ENCODE measurements around the gene DIPK1B.
"Not testable (repeated sequence)": the region's sequence is repeated elsewhere in the genome, so short reads cannot be mapped to it uniquely, and the experiment has no call there.

Gene DIPK1B

DNA sequence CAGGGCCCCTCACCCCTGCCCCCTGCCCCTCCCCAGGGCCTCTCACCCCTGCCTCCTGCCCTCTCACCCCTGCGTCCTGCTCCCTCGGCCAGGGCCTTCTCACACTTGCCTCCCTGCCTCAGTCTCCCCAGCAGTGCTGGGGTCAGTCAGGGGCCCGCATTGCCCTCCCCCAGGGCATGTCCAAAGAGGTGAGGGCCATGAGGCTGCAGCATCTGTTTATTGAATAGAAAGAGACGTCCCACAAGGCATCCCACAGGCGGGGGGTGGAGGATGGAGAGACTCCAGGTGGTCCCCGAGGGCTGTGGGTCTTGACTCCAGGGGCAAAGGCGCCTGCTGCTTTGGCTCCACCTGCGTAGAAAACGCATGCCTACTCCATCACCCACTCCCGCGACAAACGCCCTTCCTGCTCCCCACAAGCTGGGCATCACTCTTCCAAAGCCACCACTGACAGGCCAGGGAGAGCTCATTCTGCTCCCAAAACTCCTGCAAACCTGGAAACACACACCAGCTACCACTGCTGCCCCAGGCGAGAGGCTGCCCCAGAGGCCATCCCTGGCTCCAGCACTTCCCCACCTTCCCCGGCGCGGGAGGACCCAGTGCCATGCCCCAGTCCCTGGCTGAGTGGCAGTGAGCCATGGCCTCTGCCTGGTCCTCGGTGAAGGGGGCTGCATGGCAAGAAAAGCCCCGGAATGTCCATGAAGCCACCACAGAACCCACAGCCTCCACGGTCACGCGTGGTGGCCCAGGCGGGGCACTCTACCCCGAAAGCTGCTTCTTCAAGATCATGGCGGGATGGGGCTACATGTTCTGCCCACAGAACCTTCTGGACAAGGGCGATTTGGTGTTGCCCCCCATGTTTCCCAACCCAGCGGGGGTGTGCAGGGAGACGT is 47.3 kb downstream of the DIPK1B start:
- TF ChIP-seq, protein P1, sequence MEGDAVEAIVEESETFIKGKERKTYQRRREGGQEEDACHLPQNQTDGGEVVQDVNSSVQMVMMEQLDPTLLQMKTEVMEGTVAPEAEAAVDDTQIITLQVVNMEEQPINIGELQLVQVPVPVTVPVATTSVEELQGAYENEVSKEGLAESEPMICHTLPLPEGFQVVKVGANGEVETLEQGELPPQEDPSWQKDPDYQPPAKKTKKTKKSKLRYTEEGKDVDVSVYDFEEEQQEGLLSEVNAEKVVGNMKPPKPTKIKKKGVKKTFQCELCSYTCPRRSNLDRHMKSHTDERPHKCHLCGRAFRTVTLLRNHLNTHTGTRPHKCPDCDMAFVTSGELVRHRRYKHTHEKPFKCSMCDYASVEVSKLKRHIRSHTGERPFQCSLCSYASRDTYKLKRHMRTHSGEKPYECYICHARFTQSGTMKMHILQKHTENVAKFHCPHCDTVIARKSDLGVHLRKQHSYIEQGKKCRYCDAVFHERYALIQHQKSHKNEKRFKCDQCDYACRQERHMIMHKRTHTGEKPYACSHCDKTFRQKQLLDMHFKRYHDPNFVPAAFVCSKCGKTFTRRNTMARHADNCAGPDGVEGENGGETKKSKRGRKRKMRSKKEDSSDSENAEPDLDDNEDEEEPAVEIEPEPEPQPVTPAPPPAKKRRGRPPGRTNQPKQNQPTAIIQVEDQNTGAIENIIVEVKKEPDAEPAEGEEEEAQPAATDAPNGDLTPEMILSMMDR (IDR thresholded peaks at IDR 0.05; ENCODE audit: low read depth, low read length, missing control alignments) = no peak
- no peak overlapping the region for H3K4me3 ChIP-seq (ENCODE audit: low read depth, low read length)
- DNase-seq (ENCODE audit: low read depth) = no peak

DNA sequence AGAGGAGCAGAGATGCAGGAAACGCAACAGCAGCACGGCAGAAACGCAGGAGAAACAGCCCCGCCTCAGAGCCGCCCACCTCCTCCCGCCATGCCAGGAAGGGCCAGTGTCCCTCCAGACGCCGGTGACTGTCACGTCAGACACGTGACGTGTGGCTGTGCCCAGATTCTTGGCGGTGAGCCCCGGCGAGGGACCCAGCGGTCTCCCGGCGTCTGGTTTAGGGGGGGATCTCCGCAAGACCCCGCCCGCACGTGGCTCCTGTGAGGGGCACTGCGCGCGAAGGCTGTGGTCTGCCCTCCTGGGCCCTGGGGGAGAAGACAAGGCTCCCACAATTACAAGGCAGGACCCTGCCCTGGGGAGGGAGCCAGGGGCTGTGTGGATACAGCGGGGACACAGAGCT is 48.1 kb downstream of the DIPK1B start:
- H3K4me3 ChIP-seq (ENCODE audit: low read depth, low read length) = no peak overlapping the region
- DNase-seq (ENCODE audit: low read depth) = no peak
- TF ChIP-seq, protein P1 (IDR thresholded peaks at IDR 0.05; ENCODE audit: low read depth, low read length, missing control alignments) = no peak

DNA sequence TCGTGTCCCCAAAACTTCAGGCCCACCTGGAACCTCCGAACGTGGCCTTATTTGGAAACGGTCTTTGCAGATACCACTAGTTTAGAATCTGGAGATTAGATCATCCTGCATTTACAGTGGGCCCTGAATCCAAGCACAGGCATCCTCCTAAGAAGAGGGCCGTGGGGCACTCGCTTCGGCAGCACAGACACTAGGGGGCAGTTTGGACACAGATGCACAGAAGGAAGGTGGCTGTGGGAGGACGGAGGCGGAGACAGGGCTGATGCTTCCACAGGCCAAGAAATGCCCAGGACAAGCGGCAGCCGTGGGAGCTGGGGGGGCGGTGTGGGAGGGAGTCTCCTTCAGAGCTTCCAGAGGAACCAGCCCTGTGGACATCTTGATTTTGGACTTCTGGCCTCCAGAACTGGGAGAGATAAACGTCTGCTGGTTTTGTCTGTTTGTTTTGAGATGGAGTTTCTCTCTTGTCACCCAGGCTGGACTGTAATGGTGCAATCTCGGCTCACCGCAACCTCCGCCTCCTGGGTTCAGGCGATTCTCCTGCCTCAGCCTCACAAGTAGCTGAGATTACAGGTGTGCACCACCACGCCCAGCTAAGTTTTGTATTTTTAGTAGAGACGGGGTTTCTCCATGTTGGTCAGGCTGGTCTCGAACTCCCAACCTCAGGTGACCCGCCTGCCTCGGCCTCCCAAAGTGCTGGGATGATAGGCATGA is 48.6 kb downstream of the DIPK1B start:
- not testable (repeated sequence) for DNase-seq (ENCODE audit: low read depth); H3K4me3 ChIP-seq (ENCODE audit: low read depth, low read length)
- TF ChIP-seq, protein P1 (IDR thresholded peaks at IDR 0.05; ENCODE audit: low read depth, low read length, missing control alignments) = peak; percentile 62

DNA sequence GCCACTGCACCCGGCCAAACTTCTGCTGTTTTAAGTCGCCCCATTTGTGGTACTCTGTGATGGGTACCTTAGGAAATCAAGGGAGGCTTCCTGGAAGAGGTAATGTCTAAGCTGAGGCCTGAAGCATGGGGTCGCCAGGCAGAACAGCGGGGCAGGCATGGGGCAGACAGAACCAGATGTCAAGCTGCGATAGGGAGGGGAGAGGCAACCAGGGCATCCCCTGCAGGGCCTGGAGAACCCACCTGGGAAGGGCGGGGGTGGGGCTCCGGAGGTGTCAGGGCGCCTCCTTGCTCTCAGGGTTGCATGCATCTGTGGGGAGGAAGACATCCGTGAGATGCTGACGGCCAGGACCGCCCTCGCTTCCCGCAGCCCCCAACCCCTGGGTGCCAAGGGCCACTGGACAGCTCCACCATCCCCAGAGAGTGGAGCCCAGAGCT is 49.2 kb downstream of the DIPK1B start:
- H3K4me3 ChIP-seq (ENCODE audit: low read depth, low read length) = no peak overlapping the region
- TF ChIP-seq, protein P1 (IDR thresholded peaks at IDR 0.05; ENCODE audit: low read depth, low read length, missing control alignments) = no peak
- no peak for DNase-seq (ENCODE audit: low read depth)

DNA sequence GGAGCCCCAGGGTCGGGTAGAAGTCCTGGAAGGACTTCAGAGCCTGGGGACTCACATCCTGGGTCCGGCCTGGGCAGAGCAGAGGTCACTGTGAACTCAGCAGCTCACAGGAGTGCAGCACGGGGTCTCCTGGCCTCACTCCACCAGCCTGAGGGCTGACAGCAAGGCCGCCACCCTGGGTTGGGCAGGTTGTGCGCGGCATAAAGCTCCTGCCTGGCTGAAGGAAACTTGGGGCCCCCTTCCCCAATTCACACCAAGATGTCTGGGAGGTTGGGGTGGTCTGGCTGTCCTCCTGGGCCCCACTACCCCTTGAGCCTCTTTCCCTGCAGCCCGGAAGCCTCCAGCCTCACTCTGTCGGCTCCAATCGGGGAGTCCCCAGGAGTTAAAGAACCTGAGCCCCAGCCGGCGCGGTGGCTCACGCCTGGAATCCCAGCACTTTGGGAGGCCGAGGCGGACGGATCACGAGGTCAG is 49.9 kb downstream of the DIPK1B start:
- H3K4me3 ChIP-seq (ENCODE audit: low read depth, low read length) = no peak overlapping the region
- DNase-seq (ENCODE audit: low read depth) = no peak
- TF ChIP-seq, protein P1 (IDR thresholded peaks at IDR 0.05; ENCODE audit: low read depth, low read length, missing control alignments) = no peak

DNA sequence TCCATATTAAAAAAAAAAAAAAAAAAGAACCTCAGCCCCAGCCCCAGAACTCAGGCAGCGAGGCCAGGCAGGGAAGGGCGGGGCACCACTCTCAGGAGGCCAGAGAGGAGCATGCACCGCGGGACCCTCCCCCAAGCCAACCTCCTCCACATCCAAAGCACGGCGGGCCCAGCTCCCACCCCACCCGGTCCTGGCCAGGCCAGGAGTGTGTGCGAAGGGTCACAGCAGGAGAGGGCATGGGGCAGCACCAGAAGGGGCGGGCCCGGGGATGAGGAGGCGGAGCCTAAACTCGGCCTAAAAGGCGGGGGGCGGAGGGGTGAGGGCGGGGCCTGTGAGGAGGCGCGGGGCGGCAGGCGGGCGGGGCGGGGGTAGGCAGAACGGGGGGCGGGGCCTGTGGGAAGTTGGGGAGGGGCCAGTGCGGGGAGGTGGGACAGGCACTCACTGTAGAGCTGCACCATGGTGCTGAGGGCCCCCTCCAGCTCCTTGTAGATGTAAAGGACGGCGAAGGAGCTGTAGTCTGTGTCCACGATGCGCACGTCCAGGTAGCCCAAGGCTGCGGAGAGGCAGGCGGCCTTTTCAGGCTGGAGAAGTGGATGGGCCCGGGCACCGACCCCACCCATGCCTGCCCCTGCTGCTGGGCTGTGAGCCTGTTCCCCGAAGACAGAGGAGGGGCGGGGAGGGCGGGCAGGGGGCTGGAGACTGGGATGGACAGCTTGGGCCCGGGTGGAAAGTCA is 50.7 kb downstream of the DIPK1B start:
- H3K4me3 ChIP-seq (ENCODE audit: low read depth, low read length) = no peak overlapping the region
- DNase-seq (ENCODE audit: low read depth) = no peak
- TF ChIP-seq, protein P1 (IDR thresholded peaks at IDR 0.05; ENCODE audit: low read depth, low read length, missing control alignments) = no peak
